Vagina (tissue), 2 donors: ENCODE results near the gene FPR2.

Experiments used
- POLR2AphosphoS5 ChIP-seq, 2 donors: sonication (generic); formaldehyde crosslinking; IDR thresholded peaks; one replicate each; pipeline ENCODE4 v1.9.0; 2017; ENCODE audit warnings: antibody characterized with exemption in 2 of 2, mild to moderate bottlenecking in 2 of 2, low read depth in 1 of 2; ENCODE audit not compliant: insufficient read depth in 1 of 2
- TF ChIP-seq, protein P1 (sequence below), 3 experiments: fragments of 450-650 bp in 2 of 3; fragments of 200-600 bp in 1 of 3; sonication (generic) in 1 of 3; IDR thresholded peaks; one replicate each; pipeline ENCODE4 v1.5.1; 2017 to 2019; ENCODE audit warnings: antibody characterized with exemption in 3 of 3, mild to moderate bottlenecking in 2 of 3, moderate library complexity in 2 of 3

GRCh38 chr19:51784922-51785690 is 24.1 kb downstream of the FPR2 start:
- TF ChIP-seq, protein P1, sequence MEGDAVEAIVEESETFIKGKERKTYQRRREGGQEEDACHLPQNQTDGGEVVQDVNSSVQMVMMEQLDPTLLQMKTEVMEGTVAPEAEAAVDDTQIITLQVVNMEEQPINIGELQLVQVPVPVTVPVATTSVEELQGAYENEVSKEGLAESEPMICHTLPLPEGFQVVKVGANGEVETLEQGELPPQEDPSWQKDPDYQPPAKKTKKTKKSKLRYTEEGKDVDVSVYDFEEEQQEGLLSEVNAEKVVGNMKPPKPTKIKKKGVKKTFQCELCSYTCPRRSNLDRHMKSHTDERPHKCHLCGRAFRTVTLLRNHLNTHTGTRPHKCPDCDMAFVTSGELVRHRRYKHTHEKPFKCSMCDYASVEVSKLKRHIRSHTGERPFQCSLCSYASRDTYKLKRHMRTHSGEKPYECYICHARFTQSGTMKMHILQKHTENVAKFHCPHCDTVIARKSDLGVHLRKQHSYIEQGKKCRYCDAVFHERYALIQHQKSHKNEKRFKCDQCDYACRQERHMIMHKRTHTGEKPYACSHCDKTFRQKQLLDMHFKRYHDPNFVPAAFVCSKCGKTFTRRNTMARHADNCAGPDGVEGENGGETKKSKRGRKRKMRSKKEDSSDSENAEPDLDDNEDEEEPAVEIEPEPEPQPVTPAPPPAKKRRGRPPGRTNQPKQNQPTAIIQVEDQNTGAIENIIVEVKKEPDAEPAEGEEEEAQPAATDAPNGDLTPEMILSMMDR (IDR thresholded peaks at IDR 0.05) = no peak
- TF ChIP-seq POLR2AphosphoS5 (IDR thresholded peaks at IDR 0.05; ENCODE audit: insufficient read depth in 1 of 2, low read depth in 1 of 2) = peak in 1 of 2 donors; percentile 30
